SK-N-SH (cell line): ENCODE measurements around the gene SOCS7. TPM values are rescaled to one million over a fixed set of nuclear protein-coding genes. Genes with fewer than 3 reads are reported as not detected.

Experiments
- CTCF ChIA-PET: fragments of 300-600, 350-600 bp; formaldehyde crosslinking; extraction: SDS; loops from one replicate; lab custom pipeline; 2021; lab: Yijun Ruan, JAX
- POLR2A ChIA-PET: fragments of 350-600 bp; sonication (Branson Sonifier 250); formaldehyde crosslinking; extraction: SDS; loops from one replicate; lab custom pipeline; 2020; ENCODE audit warnings: antibody characterized with exemption, inconsistent platforms; lab: Yijun Ruan, JAX
- DNase-seq: peaks from one replicate; pipeline ENCODE4 v3.0.0; 2012
- H2AFZ ChIP-seq: fragments of 200-600 bp; sonication (generic); 2 replicates; pipeline ENCODE4 v1.8.1; 2016; ENCODE audit warnings: antibody characterized with exemption, mild to moderate bottlenecking, low read depth
- H3F3A ChIP-seq: fragments of 200-600 bp; sonication (generic); replicated peaks from 2 replicates; pipeline ENCODE3; 2016; ENCODE audit warnings: antibody characterized with exemption, mild to moderate bottlenecking; ENCODE audit not compliant: insufficient read depth
- H3K27ac ChIP-seq, 2 experiments: fragments of 200-500 bp in 1 of 2; fragments of 200-600 bp in 1 of 2; sonication (Bioruptor generic) in 1 of 2; sonication (generic), shearing (Covaris generic) in 1 of 2; 2 replicates each; pipeline versions ENCODE4 v1.5.1 to v1.6.1; 2014 to 2016; ENCODE audit warnings: low read depth in 2 of 2, inconsistent platforms in 1 of 2, low read length in 1 of 2, mild to moderate bottlenecking in 1 of 2, mixed read lengths in 1 of 2
- H3K27me3 ChIP-seq: fragments of 200-600 bp; sonication (generic), shearing (Covaris generic); 2 replicates; pipeline ENCODE4 v1.6.1; 2016; ENCODE audit warnings: mixed run types; ENCODE audit not compliant: insufficient read depth
- H3K36me3 ChIP-seq, 2 experiments: fragments of 200-500 bp in 1 of 2; fragments of 200-600 bp in 1 of 2; sonication (Bioruptor generic) in 1 of 2; sonication (generic) in 1 of 2; replicated peaks in 1 of 2; 2 replicates each; pipeline versions ENCODE3 to v1.5.1; 2014 to 2016; ENCODE audit warnings: low read length in 1 of 2, mild to moderate bottlenecking in 1 of 2; ENCODE audit not compliant: insufficient read depth in 2 of 2, control insufficient read depth in 1 of 2
- H3K4me1 ChIP-seq, 2 experiments: fragments of 200-500 bp in 1 of 2; fragments of 200-600 bp in 1 of 2; sonication (Bioruptor generic) in 1 of 2; sonication (generic), shearing (Covaris generic) in 1 of 2; 2 replicates each; pipeline versions ENCODE4 v1.5.1 to v1.6.1; 2014 to 2016; ENCODE audit warnings: low read depth in 1 of 2, low read length in 1 of 2, mixed run types in 1 of 2; ENCODE audit not compliant: insufficient read depth in 2 of 2, control insufficient read depth in 1 of 2
- H3K4me2 ChIP-seq: fragments of 200-600 bp; sonication (generic), shearing (Covaris generic); 2 replicates; pipeline ENCODE4 v1.6.1; 2017; ENCODE audit warnings: mixed run types
- H3K4me3 ChIP-seq, 2 experiments: fragments of 200-500 bp in 1 of 2; fragments of 200-600 bp in 1 of 2; sonication (Bioruptor generic) in 1 of 2; sonication (generic), shearing (Covaris generic) in 1 of 2; 2 replicates each; pipeline versions ENCODE4 v1.5.1 to v1.8.1; 2014 to 2016; ENCODE audit warnings: low read depth in 2 of 2, inconsistent platforms in 1 of 2, low read length in 1 of 2, mild to moderate bottlenecking in 1 of 2, mixed read lengths in 1 of 2, moderate library complexity in 1 of 2
- H3K79me2 ChIP-seq: fragments of 200-600 bp; sonication (generic); 2 replicates; pipeline ENCODE4 v1.8.1; 2017; ENCODE audit warnings: mild to moderate bottlenecking; ENCODE audit not compliant: insufficient read depth
- H3K9ac ChIP-seq: fragments of 200-600 bp; sonication (generic); 2 replicates; pipeline ENCODE4 v1.6.1; 2017; ENCODE audit warnings: mixed run types
- H3K9me2 ChIP-seq: fragments of 200-600 bp; sonication (generic); 2 replicates; pipeline ENCODE4 v1.6.1; 2017; ENCODE audit warnings: mixed run types
- H3K9me3 ChIP-seq: fragments of 200-600 bp; sonication (generic); 2 replicates; pipeline ENCODE4 v1.6.1; 2017; ENCODE audit warnings: mixed run types, mild to moderate bottlenecking, moderate library complexity
- H4K20me1 ChIP-seq: fragments of 200-600 bp; sonication (generic); 2 replicates; pipeline ENCODE4 v1.6.1; 2017; ENCODE audit warnings: mild to moderate bottlenecking, mixed run types; ENCODE audit not compliant: insufficient read depth
- EP300 ChIP-seq, 2 experiments: IDR thresholded peaks; 2 replicates each; pipeline versions ENCODE4 v1.4.0 to v1.6.1; 2012; ENCODE audit warnings: borderline replicate concordance in 1 of 2, low read depth in 1 of 2, low read length in 1 of 2
- FOSL2 ChIP-seq: IDR thresholded peaks from 2 replicates; pipeline ENCODE4 v1.4.0; 2012; ENCODE audit warnings: low read depth, mild to moderate bottlenecking, moderate library complexity, borderline replicate concordance
- GABPA ChIP-seq: IDR thresholded peaks from 2 replicates; pipeline ENCODE4 v1.4.0; 2012; ENCODE audit warnings: low read depth, mild to moderate bottlenecking
- MAX ChIP-seq: IDR thresholded peaks from 2 replicates; pipeline ENCODE4 v1.4.0; 2012; ENCODE audit warnings: low read depth
- MEF2A ChIP-seq: IDR thresholded peaks from 2 replicates; pipeline ENCODE4 v1.4.0; 2012; ENCODE audit warnings: low read depth, borderline replicate concordance
- POLR2AphosphoS5 ChIP-seq: IDR thresholded peaks from 2 replicates; pipeline ENCODE4 v1.6.1; 2012; ENCODE audit warnings: low read depth, low read length
- RAD21 ChIP-seq: IDR thresholded peaks from 2 replicates; pipeline ENCODE4 v1.6.1; 2012; ENCODE audit warnings: mild to moderate bottlenecking, low read length
- REST ChIP-seq: IDR thresholded peaks from 2 replicates; pipeline ENCODE4 v1.6.1; 2012; ENCODE audit warnings: mild to moderate bottlenecking, low read depth, low read length, moderate library complexity
- RFX5 ChIP-seq: IDR thresholded peaks from 2 replicates; pipeline ENCODE4 v1.6.1; 2012; ENCODE audit warnings: mild to moderate bottlenecking, improper control_type of control experiment, low read length
- RXRA ChIP-seq: IDR thresholded peaks from 2 replicates; pipeline ENCODE4 v1.4.0; 2012; ENCODE audit warnings: low read depth, mild to moderate bottlenecking, borderline replicate concordance
- SIN3A ChIP-seq: IDR thresholded peaks from 2 replicates; pipeline ENCODE4 v1.6.1; 2012; ENCODE audit warnings: low read depth, mild to moderate bottlenecking, low read length, moderate library complexity, borderline replicate concordance
- SMC3 ChIP-seq: IDR thresholded peaks from 2 replicates; pipeline ENCODE4 v1.6.1; 2012; ENCODE audit warnings: low read depth, low read length, improper control_type of control experiment
- TCF12 ChIP-seq: IDR thresholded peaks from 2 replicates; pipeline ENCODE4 v1.4.0; 2012
- TEAD4 ChIP-seq: IDR thresholded peaks from 2 replicates; pipeline ENCODE4 v1.4.0; 2012; ENCODE audit warnings: mild to moderate bottlenecking, borderline replicate concordance; ENCODE audit not compliant: insufficient read depth
- USF2 ChIP-seq: fragments of 150-350 bp; IDR thresholded peaks from 2 replicates; pipeline ENCODE4 v1.6.1; 2017; ENCODE audit warnings: antibody characterized with exemption, low read length, low read depth, borderline replicate concordance
- ZBTB33 ChIP-seq: IDR thresholded peaks from 2 replicates; pipeline ENCODE4 v1.4.0; 2012; ENCODE audit warnings: low read depth, borderline replicate concordance
- WGBS: methylation state at CpG from one replicate; pipeline ENCODE4 v1.1.6; 2017; ENCODE audit warnings: low lambda C conversion rate; 5-methylcytosine and 5-hydroxymethylcytosine counted together
- polyA plus RNA-seq, 3 experiments: library from polyadenylated mRNA; depleted of rRNA; stranded (reverse); fragments of >200 nt; gene quantifications; 2 replicates each; pipeline ENCODE4 v1.2.3, GENCODE V29; 2012

The SOCS7 gene
- polyA plus RNA-seq, 1 of the 3 experiments (the other 2 are of a cell fraction): 7.4 TPM

GRCh38 chr17:38429476-38430100, 77.9 kb downstream of the SOCS7 start:
- TF ChIP-seq FOSL2: no peak
- no peak for TF ChIP-seq USF2
- no peak for TF ChIP-seq SIN3A
- no peak for TF ChIP-seq MEF2A
- no peak for TF ChIP-seq RFX5
- no peak for TF ChIP-seq POLR2AphosphoS5
- no peak for TF ChIP-seq SMC3
- TF ChIP-seq TEAD4: no peak
- TF ChIP-seq GABPA: no peak
- TF ChIP-seq TCF12: no peak
- TF ChIP-seq EP300 (IDR thresholded peaks at IDR 0.05; ENCODE audit: borderline replicate concordance in 1 of 2, low read depth in 1 of 2, low read length in 1 of 2): no peak
- no peak for TF ChIP-seq RAD21
- TF ChIP-seq MAX: no peak
- no peak for TF ChIP-seq ZBTB33
- no peak for TF ChIP-seq RXRA
- no peak for TF ChIP-seq REST
- TF ChIP-seq, all 33 proteins: peak for 0
- Histone ChIP-seq H4K20me1 (peaks cover 55% of the 10 kb centered on the region), H3K4me1 (peaks cover 10 to 25% of the 10 kb centered on the region in 2 experiments; a peak in 2 of 4 replicates), H3F3A (no peaks in the 10 kb centered on the region), H3K36me3 (no peaks in the 10 kb centered on the region), H3K9ac (peak overlapping the region; percentile 86; the same call in 1 of the 2 replicates), H3K4me3 (peak overlapping the region; percentile 70 to 81; a peak in 3 of 4 replicates), H3K79me2 (peaks cover 82% of the 10 kb centered on the region), H3K4me2 (peak overlapping the region; percentile 97), H3K27ac (peak overlapping the region; percentile 48 to 85; a peak in 2 of 4 replicates), H3K9me3 (no peaks in the 10 kb centered on the region), H3K9me2 (no peaks in the 10 kb centered on the region), H2AFZ (no peak overlapping the region), H3K27me3 (no peaks in the 10 kb centered on the region)
- ChIA-PET CTCF (interaction anchor here (0.7 to 13.3 kb wide), 9 partner anchors 11 to 235 kb away, joined by 3 to 146 read pairs (median 5); no protein-coding TSS in a partner anchor), POLR2A (no interaction called here)
- 85% methylated on average over 9 of the region's 9 CpGs for WGBS
- DNase-seq: no peak
